Common myeloid progenitor, CD34-positive (primary cell): Measurements from ENCODE around the gene FBL.
A peak's percentile ranks its signal among the peaks of the same experiment; 100 is the strongest.

ENCODE experiments used
- CTCF ChIA-PET: fragments of 350-600 bp; sonication (Branson Sonifier 250); formaldehyde crosslinking; loops from one replicate; lab custom pipeline; 2021; ENCODE audit warnings: antibody characterized with exemption; lab: Charles Lee
- POLR2A ChIA-PET: fragments of 350-600 bp; sonication (Branson Sonifier 250); formaldehyde crosslinking; loops from one replicate; lab custom pipeline; 2021; ENCODE audit warnings: antibody characterized with exemption; lab: Charles Lee
- DNase-seq, 3 donors: peaks; one replicate each; pipeline versions ENCODE4 v3.0.0 to v3.0.0-alpha.2; 2013
- H3K27ac ChIP-seq, 2 experiments: 1 replicate in 1 of 2; 2 replicates in 1 of 2; pipeline ENCODE4 v1.7.0; 2013; ENCODE audit warnings: inconsistent platforms in 2 of 2, low read length in 2 of 2, mild to moderate bottlenecking in 2 of 2, low read depth in 1 of 2, moderate library complexity in 1 of 2; ENCODE audit not compliant: severe bottlenecking in 2 of 2, insufficient read depth in 1 of 2, poor library complexity in 1 of 2
- H3K27me3 ChIP-seq, 5 experiments: replicated peaks in 2 of 5; 1 replicate in 3 of 5; 2 replicates in 2 of 5; pipeline versions ENCODE4 v1.6.1 to v1.7.0; 2013; ENCODE audit warnings: low read length in 4 of 5, mild to moderate bottlenecking in 2 of 5, moderate library complexity in 2 of 5, inconsistent platforms in 1 of 5; ENCODE audit not compliant: insufficient read depth in 5 of 5, control insufficient read depth in 4 of 5
- H3K36me3 ChIP-seq, 4 experiments: 1 replicate in 2 of 4; 2 replicates in 2 of 4; pipeline versions ENCODE4 v1.6.1 to v1.7.0; 2013; ENCODE audit warnings: low read length in 3 of 4, control low read depth in 1 of 4, mild to moderate bottlenecking in 1 of 4; ENCODE audit not compliant: control insufficient read depth in 4 of 4, insufficient read depth in 4 of 4
- H3K4me1 ChIP-seq, 4 experiments: 1 replicate in 3 of 4; 2 replicates in 1 of 4; pipeline versions ENCODE4 v1.6.1 to v1.7.1; 2013; ENCODE audit warnings: low read length in 3 of 4, mild to moderate bottlenecking in 3 of 4, control low read depth in 1 of 4, inconsistent platforms in 1 of 4, moderate library complexity in 1 of 4; ENCODE audit not compliant: control insufficient read depth in 4 of 4, insufficient read depth in 4 of 4; ENCODE audit errors: control extremely low read depth in 1 of 4
- H3K4me3 ChIP-seq, 7 experiments: 1 replicate in 4 of 7; 2 replicates in 3 of 7; pipeline versions ENCODE4 v1.5.1 to v1.7.0; 2013; ENCODE audit warnings: mild to moderate bottlenecking in 7 of 7, low read length in 6 of 7, moderate library complexity in 6 of 7, inconsistent platforms in 2 of 7, low read depth in 2 of 7, control low read depth in 1 of 7; ENCODE audit not compliant: insufficient read depth in 4 of 7, control insufficient read depth in 1 of 7; ENCODE audit errors: extremely low read depth in 1 of 7
- H3K9me3 ChIP-seq, 5 experiments: 1 replicate in 4 of 5; 2 replicates in 1 of 5; pipeline versions ENCODE4 v1.6.1 to v1.7.1; 2013; ENCODE audit warnings: low read length in 4 of 5, mild to moderate bottlenecking in 2 of 5, inconsistent platforms in 1 of 5, low read depth in 1 of 5, moderate library complexity in 1 of 5; ENCODE audit not compliant: control insufficient read depth in 4 of 5, insufficient read depth in 2 of 5; ENCODE audit errors: control extremely low read depth in 1 of 5
- whole genome bisulfite sequencing: methylation state at CpG from one replicate; pipeline ENCODE4 v1.1.5; 2013; ENCODE audit not compliant: insufficient coverage; 5-methylcytosine and 5-hydroxymethylcytosine counted together

FBL gene

GRCh38 chr19:39870171-39870971 is 24.2 kb upstream of the FBL start:
- H3K36me3 ChIP-seq, result no peaks in the 10 kb centered on the region
- H3K27ac ChIP-seq, result no peak overlapping the region
- DNase-seq, result no peak
- ChIA-PET CTCF (no interaction called here), POLR2A (no interaction called here)
- no peak overlapping the region for H3K4me3 ChIP-seq
- WGBS, result 78% methylated on average over 16 of the region's 16 CpGs
- H3K4me1 ChIP-seq, result no peaks in the 10 kb centered on the region
- peaks cover 0 to 6% (median 0%) of the 10 kb centered on the region in 5 experiments for H3K27me3 ChIP-seq
- no peaks in the 10 kb centered on the region for H3K9me3 ChIP-seq

DNA sequence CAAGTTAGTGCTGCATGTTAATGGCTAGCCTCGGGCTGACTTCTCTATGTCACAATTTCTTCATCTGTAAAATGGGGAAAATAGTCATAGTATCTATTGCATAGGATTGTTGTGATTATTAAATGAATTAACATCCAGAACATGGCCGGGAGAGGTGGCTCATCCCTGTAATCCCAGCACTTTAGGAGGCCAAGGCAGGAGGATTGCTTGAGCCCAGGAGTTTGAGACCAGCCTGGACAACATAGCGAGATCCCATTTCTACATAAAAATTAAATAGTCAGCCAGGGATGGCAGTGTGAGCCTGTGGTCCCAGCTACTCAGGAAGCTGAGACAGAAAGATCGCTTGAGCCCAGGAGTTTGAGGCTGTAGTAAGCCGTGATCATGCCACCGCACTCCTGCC is 21.8 kb upstream of the FBL start:
- H3K9me3 ChIP-seq, result no peaks in the 10 kb centered on the region
- no peaks in the 10 kb centered on the region for H3K36me3 ChIP-seq
- ChIA-PET POLR2A (no interaction called here), CTCF (no interaction called here)
- no peak overlapping the region for H3K4me3 ChIP-seq
- peaks cover 0 to 12% (median 3%) of the 10 kb centered on the region in 5 experiments for H3K27me3 ChIP-seq
- no peaks in the 10 kb centered on the region for H3K4me1 ChIP-seq
- no peak overlapping the region for H3K27ac ChIP-seq
- 93% methylated on average over 2 of the region's 6 CpGs for WGBS
- DNase-seq, result no peak

DNA sequence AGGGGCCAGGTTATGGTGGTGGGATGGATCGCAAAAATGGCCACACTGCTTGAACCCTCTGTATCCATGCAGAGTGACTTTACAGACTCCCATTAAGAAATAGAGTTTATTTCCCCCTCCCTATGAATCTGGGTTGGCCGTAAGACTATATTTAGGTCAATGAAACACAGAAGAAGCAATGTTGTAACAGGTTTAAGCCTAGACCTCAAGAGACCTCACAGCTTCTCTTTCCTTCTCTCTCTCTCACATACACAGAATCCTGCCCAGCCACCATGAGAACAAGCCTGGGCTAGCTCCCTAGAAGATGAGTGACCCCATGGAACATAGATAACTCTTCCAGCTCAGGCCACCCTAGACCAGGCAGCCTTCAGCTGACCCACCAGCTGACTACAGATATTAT is 21.0 kb upstream of the FBL start:
- no peak overlapping the region for H3K27ac ChIP-seq
- H3K36me3 ChIP-seq, result no peaks in the 10 kb centered on the region
- H3K4me3 ChIP-seq, result no peak overlapping the region
- ChIA-PET POLR2A (no interaction called here), CTCF (no interaction called here)
- WGBS, result 100% methylated on average over 1 of the region's 2 CpGs
- no peaks in the 10 kb centered on the region for H3K4me1 ChIP-seq
- no peak for DNase-seq
- H3K27me3 ChIP-seq, result peaks cover 0 to 13% (median 3%) of the 10 kb centered on the region in 5 experiments
- H3K9me3 ChIP-seq, result no peaks in the 10 kb centered on the region

DNA sequence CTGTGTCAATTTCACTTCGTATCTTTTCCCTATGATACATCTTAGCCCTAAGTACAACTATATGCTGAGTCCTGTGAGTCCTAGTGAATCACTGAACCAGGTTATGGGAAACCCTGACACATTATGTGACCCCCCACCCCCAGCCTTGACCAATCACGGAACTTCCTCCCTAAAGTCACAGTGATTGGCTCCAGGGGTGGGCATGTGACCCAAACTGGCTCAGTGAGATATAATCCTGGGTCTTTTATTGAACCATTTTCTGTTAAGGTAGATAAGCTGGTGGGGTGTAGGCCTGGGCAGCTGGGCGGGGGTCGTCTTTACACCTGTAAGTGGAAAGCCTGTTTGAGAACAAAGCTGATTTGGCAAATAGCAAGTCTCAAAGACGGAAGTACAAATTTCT is 19.8 kb upstream of the FBL start:
- Histone ChIP-seq H3K4me1 (no peaks in the 10 kb centered on the region), H3K27me3 (peaks cover 0 to 13% (median 3%) of the 10 kb centered on the region in 5 experiments), H3K36me3 (no peaks in the 10 kb centered on the region), H3K9me3 (no peaks in the 10 kb centered on the region), H3K4me3 (no peak overlapping the region), H3K27ac (no peak overlapping the region)
- DNase-seq, result no peak
- POLR2A ChIA-PET, result no interaction called here
- CTCF ChIA-PET, result no interaction called here
- WGBS, result 89% methylated on average over 5 of the region's 5 CpGs

GRCh38 chr19:39865186-39865585 is 19.0 kb upstream of the FBL start:
- ChIA-PET POLR2A (no interaction called here), CTCF (no interaction called here)
- no peak overlapping the region for H3K27ac ChIP-seq
- peaks cover 0 to 13% (median 3%) of the 10 kb centered on the region in 5 experiments for H3K27me3 ChIP-seq
- no peak overlapping the region for H3K4me3 ChIP-seq
- WGBS, result 100% methylated on average over 2 of the region's 2 CpGs
- H3K9me3 ChIP-seq, result no peaks in the 10 kb centered on the region
- no peak for DNase-seq
- H3K36me3 ChIP-seq, result no peaks in the 10 kb centered on the region
- H3K4me1 ChIP-seq, result no peaks in the 10 kb centered on the region

DNA sequence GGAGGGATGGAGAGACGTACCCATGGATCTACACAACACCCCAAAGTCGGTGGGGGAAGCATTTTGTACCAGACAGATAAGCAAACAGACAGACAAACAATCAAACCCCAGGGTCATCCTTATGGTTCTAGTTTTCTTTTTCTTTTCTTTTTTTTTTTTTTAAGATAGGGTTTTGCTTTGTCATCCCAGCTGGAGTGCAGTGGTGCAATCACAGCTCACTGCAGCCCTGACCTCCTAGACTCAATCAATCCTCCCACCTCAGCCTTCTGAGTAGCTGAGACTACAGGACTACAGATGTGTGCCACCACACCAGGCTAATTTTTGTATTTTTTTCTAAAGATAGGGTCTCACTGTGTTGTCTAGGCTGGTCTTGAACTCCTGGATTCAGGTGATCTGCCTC is 17.9 kb upstream of the FBL start:
- POLR2A ChIA-PET, result no interaction called here
- CTCF ChIA-PET, result no interaction called here

DNA sequence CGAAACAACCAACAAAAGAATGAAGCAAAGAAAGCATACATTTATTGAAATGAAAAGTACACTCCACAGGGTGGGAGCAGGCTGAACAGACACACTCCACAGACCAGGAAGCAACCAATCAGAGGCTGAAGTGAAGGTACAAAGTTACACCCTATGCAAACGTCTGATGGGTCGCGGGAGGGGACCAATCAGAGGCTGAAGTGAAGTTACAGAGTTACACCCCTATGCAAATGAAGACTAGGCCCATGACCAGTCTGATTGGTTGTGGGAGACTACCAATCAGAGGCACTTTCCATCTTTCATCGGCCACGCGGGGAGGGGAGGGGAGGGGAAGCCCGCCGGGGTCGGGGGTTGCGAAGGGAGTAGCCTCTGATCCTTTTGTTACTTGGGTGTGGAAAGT is 12.4 kb upstream of the FBL start:
- Histone ChIP-seq H3K27ac (no peak overlapping the region), H3K9me3 (no peaks in the 10 kb centered on the region), H3K36me3 (no peaks in the 10 kb centered on the region), H3K4me1 (no peaks in the 10 kb centered on the region), H3K4me3 (peak overlapping the region in 1 of 7 experiments; percentile 58), H3K27me3 (peaks cover 2 to 17% (median 7%) of the 10 kb centered on the region in 5 experiments)
- peak in 1 of 3 donors; percentile 10 for DNase-seq
- WGBS, result 80% methylated on average over 9 of the region's 11 CpGs
- POLR2A ChIA-PET, result no interaction called here
- CTCF ChIA-PET, result no interaction called here

More for the DNA sequence above, 17.9 kb upstream of the FBL start:
- WGBS, result no CpG with 5 or more reads among the region's 2 CpGs
- Histone ChIP-seq H3K27ac (no peak overlapping the region), H3K36me3 (no peaks in the 10 kb centered on the region), H3K4me3 (no peak overlapping the region), H3K27me3 (peaks cover 0 to 13% (median 3%) of the 10 kb centered on the region in 5 experiments), H3K4me1 (no peaks in the 10 kb centered on the region), H3K9me3 (no peaks in the 10 kb centered on the region)
- peak in 2 of 3 donors; percentile 14 to 20 for DNase-seq
